HepG2 (cell line): ENCODE results near the gene MRPL20. TPM values are rescaled to one million over a fixed set of nuclear protein-coding genes. Genes with fewer than 3 reads are reported as not detected.

ENCODE experiments used
- CBX2 ChIP-seq, 2 experiments: fragments of 200-600 bp in 1 of 2; sonication (generic); formaldehyde crosslinking in 1 of 2; IDR thresholded peaks; 2 replicates each; pipeline versions ENCODE4 v1.7.0 to v1.8.1; 2018 to 2022; ENCODE audit warnings: low read depth in 2 of 2, low read length in 1 of 2, mild to moderate bottlenecking in 1 of 2, missing genetic modification reagents in 1 of 2
- KDM2A ChIP-seq: sonication (generic); formaldehyde crosslinking; IDR thresholded peaks from 2 replicates; pipeline ENCODE4 v1.4.0; 2020; ENCODE audit warnings: low read depth, missing genetic modification reagents, borderline replicate concordance
- KLF15 ChIP-seq: sonication (generic); formaldehyde crosslinking; IDR thresholded peaks from 2 replicates; pipeline ENCODE4 v1.8.1; 2023; ENCODE audit warnings: borderline replicate concordance, mild to moderate bottlenecking, inconsistent platforms, missing genetic modification reagents, mixed read lengths
- MTA1 ChIP-seq: sonication (generic); formaldehyde crosslinking; IDR thresholded peaks from 2 replicates; pipeline ENCODE4 v1.4.0; 2020; ENCODE audit warnings: missing genetic modification reagents, mild to moderate bottlenecking, borderline replicate concordance
- NFKBIZ ChIP-seq: IDR thresholded peaks from 2 replicates; pipeline ENCODE4 v1.6.1; 2018; ENCODE audit warnings: missing genetic modification reagents, missing compliant biosample characterization
- RARA ChIP-seq: IDR thresholded peaks from 2 replicates; pipeline ENCODE4 v1.6.1; 2016; ENCODE audit warnings: missing genetic modification reagents, missing compliant biosample characterization
- SMYD3 ChIP-seq: sonication (generic); formaldehyde crosslinking; IDR thresholded peaks from 2 replicates; pipeline ENCODE4 v1.8.1; 2023; ENCODE audit warnings: mild to moderate bottlenecking, missing genetic modification reagents
- SRF ChIP-seq: IDR thresholded peaks from 2 replicates; pipeline ENCODE4 v1.6.1; 2011; ENCODE audit warnings: mild to moderate bottlenecking, low read depth, low read length, moderate library complexity
- STAG1 ChIP-seq: sonication (generic); formaldehyde crosslinking; IDR thresholded peaks from 2 replicates; pipeline ENCODE4 v1.4.0; 2020; ENCODE audit warnings: missing genetic modification reagents
- WIZ ChIP-seq: sonication (generic); formaldehyde crosslinking; IDR thresholded peaks from 2 replicates; pipeline ENCODE4 v1.5.1; 2020; ENCODE audit warnings: mild to moderate bottlenecking, missing genetic modification reagents
- XRCC5 ChIP-seq: fragments of 200-400 bp; formaldehyde crosslinking; optimal IDR thresholded peaks from 2 replicates; pipeline ENCODE3; 2017; ENCODE audit warnings: mild to moderate bottlenecking, low read length
- ZNF234 ChIP-seq: sonication (generic); formaldehyde crosslinking; conservative IDR thresholded peaks from 2 replicates; pipeline ENCODE4 v1.5.1; 2020; ENCODE audit warnings: mild to moderate bottlenecking, missing genetic modification reagents
- ZNF547 ChIP-seq: sonication (generic); formaldehyde crosslinking; IDR thresholded peaks from 2 replicates; pipeline ENCODE4 v1.5.1; 2020; ENCODE audit warnings: mild to moderate bottlenecking, missing genetic modification reagents
- ZNF782 ChIP-seq: sonication (generic); formaldehyde crosslinking; IDR thresholded peaks from 2 replicates; pipeline ENCODE4 v1.4.0; 2020; ENCODE audit warnings: missing genetic modification reagents, mild to moderate bottlenecking, borderline replicate concordance
- ZSCAN22 ChIP-seq: sonication (generic); formaldehyde crosslinking; IDR thresholded peaks from 2 replicates; pipeline ENCODE4 v1.4.0; 2020; ENCODE audit warnings: mild to moderate bottlenecking, missing genetic modification reagents
- ZSCAN25 ChIP-seq: sonication (generic); formaldehyde crosslinking; IDR thresholded peaks from 2 replicates; pipeline ENCODE4 v1.8.0; 2022; ENCODE audit warnings: mild to moderate bottlenecking, missing genetic modification reagents
- polyA plus RNA-seq, 8 experiments: library from polyadenylated mRNA; depleted of rRNA in 3 of 8; stranded (reverse) in 7 of 8; unstranded in 1 of 8; fragments of >200 nt; fragmentation: Illumina TruSeq in 4 of 8; extraction: Trizol in 4 of 8; gene quantifications; 2 replicates each; pipeline versions ENCODE4 v1.2.1 to v1.2.3, GENCODE V29; 2011 to 2016; ENCODE audit warnings: low read depth in 4 of 8, missing spikeins in 1 of 8, mixed read lengths in 1 of 8; ENCODE audit not compliant: insufficient read depth in 1 of 8
- total RNA-seq, 5 experiments: library from RNA; depleted of rRNA; stranded (reverse); fragments of >200 nt; fragmentation: Illumina TruSeq; extraction: Trizol; gene quantifications; 2 replicates each; pipeline ENCODE4 v1.2.3, GENCODE V29; 2016; ENCODE audit warnings: low read depth in 1 of 5
- TF ChIP-seq, protein P1 (sequence below): sonication (generic); formaldehyde crosslinking; IDR thresholded peaks from 2 replicates; pipeline ENCODE4 v1.5.0; 2020; ENCODE audit warnings: mild to moderate bottlenecking, missing genetic modification reagents, moderate library complexity
- TF ChIP-seq, protein P2 (sequence below): sonication (generic); formaldehyde crosslinking; IDR thresholded peaks from 2 replicates; pipeline ENCODE4 v1.5.1; 2020; ENCODE audit warnings: missing genetic modification reagents, mild to moderate bottlenecking, borderline replicate concordance
- TF ChIP-seq, protein P3 (sequence below): sonication (generic); formaldehyde crosslinking; IDR thresholded peaks from 2 replicates; pipeline ENCODE4 v1.4.0; 2020; ENCODE audit warnings: missing genetic modification reagents, borderline replicate concordance

Gene MRPL20
- total and polyA plus RNA-seq, 2 of the 13 experiments (the other 11 are each of a cell fraction or from before 2014, with no cell fraction given) = 59.2 to 127 TPM

DNA sequence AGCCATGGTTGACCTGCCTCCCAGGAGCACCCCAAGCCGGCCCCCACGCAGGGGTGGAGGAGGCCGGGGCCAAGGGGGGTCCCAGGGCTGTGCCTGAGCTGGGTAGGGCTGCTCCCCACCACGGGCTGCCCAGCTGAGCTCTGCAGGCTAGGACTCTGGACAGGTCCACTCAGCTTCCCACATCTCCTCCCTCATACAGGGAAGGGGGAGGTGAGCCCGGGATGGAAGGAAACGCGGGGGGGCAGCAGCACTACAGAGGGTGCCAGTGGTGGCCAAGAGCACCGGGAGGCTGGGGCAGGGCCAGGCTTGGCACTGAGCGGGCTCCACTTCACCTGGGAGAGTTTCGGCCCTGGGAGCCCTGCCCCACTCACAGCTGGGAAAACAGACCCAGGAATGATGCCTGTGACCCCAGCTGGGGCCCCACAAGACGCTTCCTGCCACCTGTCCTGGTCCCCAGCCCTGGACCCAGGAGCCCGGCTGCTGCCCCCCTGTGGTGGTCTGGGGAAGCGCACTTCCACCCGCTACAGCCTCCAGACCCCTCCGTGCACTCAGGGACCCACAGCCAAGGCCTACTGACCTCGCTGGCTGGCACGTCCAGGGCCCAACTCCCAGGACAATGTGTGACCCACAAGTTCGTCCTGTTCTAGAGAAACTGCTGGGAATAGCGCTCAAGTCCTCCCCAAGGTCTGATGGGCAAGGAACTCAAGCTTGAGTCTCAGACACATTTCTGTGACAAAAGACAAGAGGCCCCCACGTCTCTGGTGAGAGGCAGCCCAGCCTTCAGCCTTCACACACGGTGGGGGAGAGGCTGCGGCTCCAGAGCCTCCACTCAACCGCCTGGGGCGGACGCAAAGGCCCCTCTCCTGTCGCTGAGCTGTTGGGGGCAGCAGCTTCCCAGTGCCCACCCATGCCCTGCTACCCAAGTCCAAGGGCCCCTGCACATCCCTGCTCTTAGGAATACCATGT, 35.1 kb downstream of the MRPL20 start (continued):
- TF ChIP-seq SRF (no peak), STAG1 (CRISPR knock-in tag) (peak; percentile 71), KDM2A (CRISPR knock-in tag) (peak; percentile 67; the same call in 1 of the 2 replicates), WIZ (CRISPR knock-in tag) (no peak), ZNF234 (CRISPR knock-in tag) (no peak), CBX2 (IDR thresholded peaks at IDR 0.05; ENCODE audit: low read depth, low read length) (no peak), CBX2 (CRISPR knock-in tag; IDR thresholded peaks at IDR 0.05; ENCODE audit: low read depth) (no peak), SMYD3 (CRISPR knock-in tag) (no peak), ZSCAN22 (CRISPR knock-in tag) (no peak), RARA (CRISPR knock-in tag) (no peak), ZNF782 (CRISPR knock-in tag) (0 out of 2 replicates have a peak, but pooled peaks have one; percentile 28), XRCC5 (peak; percentile 80), KLF15 (CRISPR knock-in tag) (no peak), MTA1 (0 out of 2 replicates have a peak, but pooled peaks have one; percentile 59), ZSCAN25 (CRISPR knock-in tag) (peak; percentile 50; the same call in 1 of the 2 replicates), NFKBIZ (CRISPR knock-in tag) (no peak), ZNF547 (CRISPR knock-in tag) (0 out of 2 replicates have a peak, but pooled peaks have one; percentile 21)
- TF ChIP-seq, protein P1, sequence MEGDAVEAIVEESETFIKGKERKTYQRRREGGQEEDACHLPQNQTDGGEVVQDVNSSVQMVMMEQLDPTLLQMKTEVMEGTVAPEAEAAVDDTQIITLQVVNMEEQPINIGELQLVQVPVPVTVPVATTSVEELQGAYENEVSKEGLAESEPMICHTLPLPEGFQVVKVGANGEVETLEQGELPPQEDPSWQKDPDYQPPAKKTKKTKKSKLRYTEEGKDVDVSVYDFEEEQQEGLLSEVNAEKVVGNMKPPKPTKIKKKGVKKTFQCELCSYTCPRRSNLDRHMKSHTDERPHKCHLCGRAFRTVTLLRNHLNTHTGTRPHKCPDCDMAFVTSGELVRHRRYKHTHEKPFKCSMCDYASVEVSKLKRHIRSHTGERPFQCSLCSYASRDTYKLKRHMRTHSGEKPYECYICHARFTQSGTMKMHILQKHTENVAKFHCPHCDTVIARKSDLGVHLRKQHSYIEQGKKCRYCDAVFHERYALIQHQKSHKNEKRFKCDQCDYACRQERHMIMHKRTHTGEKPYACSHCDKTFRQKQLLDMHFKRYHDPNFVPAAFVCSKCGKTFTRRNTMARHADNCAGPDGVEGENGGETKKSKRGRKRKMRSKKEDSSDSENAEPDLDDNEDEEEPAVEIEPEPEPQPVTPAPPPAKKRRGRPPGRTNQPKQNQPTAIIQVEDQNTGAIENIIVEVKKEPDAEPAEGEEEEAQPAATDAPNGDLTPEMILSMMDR = peak; percentile 91
- TF ChIP-seq, protein P2, sequence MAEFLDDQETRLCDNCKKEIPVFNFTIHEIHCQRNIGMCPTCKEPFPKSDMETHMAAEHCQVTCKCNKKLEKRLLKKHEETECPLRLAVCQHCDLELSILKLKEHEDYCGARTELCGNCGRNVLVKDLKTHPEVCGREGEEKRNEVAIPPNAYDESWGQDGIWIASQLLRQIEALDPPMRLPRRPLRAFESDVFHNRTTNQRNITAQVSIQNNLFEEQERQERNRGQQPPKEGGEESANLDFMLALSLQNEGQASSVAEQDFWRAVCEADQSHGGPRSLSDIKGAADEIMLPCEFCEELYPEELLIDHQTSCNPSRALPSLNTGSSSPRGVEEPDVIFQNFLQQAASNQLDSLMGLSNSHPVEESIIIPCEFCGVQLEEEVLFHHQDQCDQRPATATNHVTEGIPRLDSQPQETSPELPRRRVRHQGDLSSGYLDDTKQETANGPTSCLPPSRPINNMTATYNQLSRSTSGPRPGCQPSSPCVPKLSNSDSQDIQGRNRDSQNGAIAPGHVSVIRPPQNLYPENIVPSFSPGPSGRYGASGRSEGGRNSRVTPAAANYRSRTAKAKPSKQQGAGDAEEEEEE (CRISPR knock-in tag) = no peak
- TF ChIP-seq, protein P3, sequence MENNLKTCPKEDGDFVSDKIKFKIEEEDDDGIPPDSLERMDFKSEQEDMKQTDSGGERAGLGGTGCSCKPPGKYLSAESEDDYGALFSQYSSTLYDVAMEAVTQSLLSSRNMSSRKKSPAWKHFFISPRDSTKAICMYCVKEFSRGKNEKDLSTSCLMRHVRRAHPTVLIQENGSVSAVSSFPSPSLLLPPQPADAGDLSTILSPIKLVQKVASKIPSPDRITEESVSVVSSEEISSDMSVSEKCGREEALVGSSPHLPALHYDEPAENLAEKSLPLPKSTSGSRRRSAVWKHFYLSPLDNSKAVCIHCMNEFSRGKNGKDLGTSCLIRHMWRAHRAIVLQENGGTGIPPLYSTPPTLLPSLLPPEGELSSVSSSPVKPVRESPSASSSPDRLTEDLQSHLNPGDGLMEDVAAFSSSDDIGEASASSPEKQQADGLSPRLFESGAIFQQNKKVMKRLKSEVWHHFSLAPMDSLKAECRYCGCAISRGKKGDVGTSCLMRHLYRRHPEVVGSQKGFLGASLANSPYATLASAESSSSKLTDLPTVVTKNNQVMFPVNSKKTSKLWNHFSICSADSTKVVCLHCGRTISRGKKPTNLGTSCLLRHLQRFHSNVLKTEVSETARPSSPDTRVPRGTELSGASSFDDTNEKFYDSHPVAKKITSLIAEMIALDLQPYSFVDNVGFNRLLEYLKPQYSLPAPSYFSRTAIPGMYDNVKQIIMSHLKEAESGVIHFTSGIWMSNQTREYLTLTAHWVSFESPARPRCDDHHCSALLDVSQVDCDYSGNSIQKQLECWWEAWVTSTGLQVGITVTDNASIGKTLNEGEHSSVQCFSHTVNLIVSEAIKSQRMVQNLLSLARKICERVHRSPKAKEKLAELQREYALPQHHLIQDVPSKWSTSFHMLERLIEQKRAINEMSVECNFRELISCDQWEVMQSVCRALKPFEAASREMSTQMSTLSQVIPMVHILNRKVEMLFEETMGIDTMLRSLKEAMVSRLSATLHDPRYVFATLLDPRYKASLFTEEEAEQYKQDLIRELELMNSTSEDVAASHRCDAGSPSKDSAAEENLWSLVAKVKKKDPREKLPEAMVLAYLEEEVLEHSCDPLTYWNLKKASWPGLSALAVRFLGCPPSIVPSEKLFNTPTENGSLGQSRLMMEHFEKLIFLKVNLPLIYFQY (CRISPR knock-in tag) = 0 out of 2 replicates have a peak, but pooled peaks have one; percentile 25
